Stimulated activated memory B cell treated with anti-CD40 and anti-IgM and Interleukin-4, amounts not matched to agents 10 μg/mL and 1 μg/mL and 100 μg/mL, for 72 hours (primary cell): Measurements from ENCODE around the gene ATXN7L1.

Source experiments
- ATAC-seq: fragments of 150-1000 bp; cut with Tn5 transposase; 2 replicates; pipeline ENCODE4 v1.10.0; 2021
- H3K27ac Mint-ChIP-seq: one replicate; pipeline ENCODE4 v1.8.0; 2022; ENCODE audit warnings: mild to moderate bottlenecking, mixed read lengths
- H3K27me3 Mint-ChIP-seq: one replicate; pipeline ENCODE4 v1.8.0; 2022; ENCODE audit warnings: mixed read lengths
- H3K36me3 Mint-ChIP-seq: one replicate; pipeline ENCODE4 v1.8.0; 2022; ENCODE audit warnings: mixed read lengths
- H3K4me1 Mint-ChIP-seq: one replicate; pipeline ENCODE4 v1.8.0; 2022; ENCODE audit warnings: mixed read lengths
- H3K4me3 Mint-ChIP-seq: one replicate; pipeline ENCODE4 v1.8.0; 2022; ENCODE audit warnings: mild to moderate bottlenecking, moderate library complexity, mixed read lengths
- H3K9me3 Mint-ChIP-seq: one replicate; pipeline ENCODE4 v1.8.0; 2022; ENCODE audit warnings: mixed read lengths

Gene ATXN7L1

GRCh38 chr7:105830405-105831301 lies 45.7 kb downstream of the ATXN7L1 start:
- Mint-ChIP-seq H3K4me3 (no peak overlapping the region), H3K27me3 (no peaks in the 10 kb centered on the region), H3K27ac (no peak overlapping the region), H3K9me3 (no peaks in the 10 kb centered on the region), H3K36me3 (no peaks in the 10 kb centered on the region), H3K4me1 (no peaks in the 10 kb centered on the region)
- no peak for ATAC-seq

GRCh38 chr7:105829681-105830322 lies 46.6 kb downstream of the ATXN7L1 start:
- Mint-ChIP-seq H3K36me3 (no peaks in the 10 kb centered on the region), H3K27ac (no peak overlapping the region), H3K27me3 (peaks cover 3% of the 10 kb centered on the region), H3K4me1 (no peaks in the 10 kb centered on the region), H3K9me3 (no peaks in the 10 kb centered on the region), H3K4me3 (no peak overlapping the region)
- no peak for ATAC-seq

- no peak overlapping the region for H3K4me3 Mint-ChIP-seq
- peaks cover 19% of the 10 kb centered on the region for H3K27me3 Mint-ChIP-seq
- peaks cover 3% of the 10 kb centered on the region for H3K9me3 Mint-ChIP-seq
- no peaks in the 10 kb centered on the region for H3K36me3 Mint-ChIP-seq
- no peak overlapping the region for H3K27ac Mint-ChIP-seq
- no peak for ATAC-seq
- no peaks in the 10 kb centered on the region for H3K4me1 Mint-ChIP-seq
Measured at GRCh38 chr7:105828141-105828540, 48.3 kb downstream of the ATXN7L1 start.

GRCh38 chr7:105827151-105827875 lies 49.1 kb downstream of the ATXN7L1 start:
- Mint-ChIP-seq H3K4me3 (no peak overlapping the region), H3K27me3 (peaks cover 20% of the 10 kb centered on the region), H3K9me3 (peaks cover 3% of the 10 kb centered on the region), H3K4me1 (no peaks in the 10 kb centered on the region), H3K36me3 (no peaks in the 10 kb centered on the region), H3K27ac (no peak overlapping the region)
- ATAC-seq: no peak

- H3K4me1 Mint-ChIP-seq: no peaks in the 10 kb centered on the region
- H3K27me3 Mint-ChIP-seq: peaks cover 20% of the 10 kb centered on the region
- peaks cover 3% of the 10 kb centered on the region for H3K9me3 Mint-ChIP-seq
- H3K36me3 Mint-ChIP-seq: no peaks in the 10 kb centered on the region
- no peak overlapping the region for H3K27ac Mint-ChIP-seq
- no peak overlapping the region for H3K4me3 Mint-ChIP-seq
- ATAC-seq: no peak
Measured at GRCh38 chr7:105826143-105826542, 50.3 kb downstream of the ATXN7L1 start.

- peaks cover 20% of the 10 kb centered on the region for H3K27me3 Mint-ChIP-seq
- no peak overlapping the region for H3K27ac Mint-ChIP-seq
- H3K9me3 Mint-ChIP-seq: peaks cover 3% of the 10 kb centered on the region
- H3K36me3 Mint-ChIP-seq: no peaks in the 10 kb centered on the region
- H3K4me1 Mint-ChIP-seq: no peaks in the 10 kb centered on the region
- no peak for ATAC-seq
- no peak overlapping the region for H3K4me3 Mint-ChIP-seq
Measured at GRCh38 chr7:105825371-105825770, 51.0 kb downstream of the ATXN7L1 start.

GRCh38 chr7:105822806-105823205 lies 53.6 kb downstream of the ATXN7L1 start:
- Mint-ChIP-seq H3K27me3 (peaks cover 20% of the 10 kb centered on the region), H3K36me3 (no peaks in the 10 kb centered on the region), H3K27ac (no peak overlapping the region), H3K9me3 (peaks cover 3% of the 10 kb centered on the region), H3K4me3 (no peak overlapping the region), H3K4me1 (no peaks in the 10 kb centered on the region)
- ATAC-seq: no peak

GRCh38 chr7:105821527-105821926 lies 54.9 kb downstream of the ATXN7L1 start:
- H3K4me1 Mint-ChIP-seq: peaks cover 2% of the 10 kb centered on the region
- ATAC-seq: no peak
- no peaks in the 10 kb centered on the region for H3K36me3 Mint-ChIP-seq

GRCh38 chr7:105820363-105821066 lies 55.9 kb downstream of the ATXN7L1 start:
- H3K9me3 Mint-ChIP-seq: peaks cover 3% of the 10 kb centered on the region
- H3K27ac Mint-ChIP-seq: no peak overlapping the region
- peaks cover 20% of the 10 kb centered on the region for H3K27me3 Mint-ChIP-seq
- H3K36me3 Mint-ChIP-seq: no peaks in the 10 kb centered on the region
- H3K4me1 Mint-ChIP-seq: peaks cover 12% of the 10 kb centered on the region
- H3K4me3 Mint-ChIP-seq: no peak overlapping the region
- no peak for ATAC-seq

More at GRCh38 chr7:105821527-105821926, 54.9 kb downstream of the ATXN7L1 start:
- H3K4me3 Mint-ChIP-seq: no peak overlapping the region
- H3K27ac Mint-ChIP-seq: no peak overlapping the region
- H3K27me3 Mint-ChIP-seq: peaks cover 20% of the 10 kb centered on the region
- H3K9me3 Mint-ChIP-seq: peaks cover 3% of the 10 kb centered on the region

GRCh38 chr7:105819559-105819958 lies 56.8 kb downstream of the ATXN7L1 start:
- no peaks in the 10 kb centered on the region for H3K36me3 Mint-ChIP-seq
- H3K4me1 Mint-ChIP-seq: peaks cover 15% of the 10 kb centered on the region
- peaks cover 3% of the 10 kb centered on the region for H3K9me3 Mint-ChIP-seq
- ATAC-seq: no peak
- no peak overlapping the region for H3K4me3 Mint-ChIP-seq
- peaks cover 15% of the 10 kb centered on the region for H3K27me3 Mint-ChIP-seq
- no peak overlapping the region for H3K27ac Mint-ChIP-seq

GRCh38 chr7:105816954-105817615 lies 59.3 kb downstream of the ATXN7L1 start:
- no peaks in the 10 kb centered on the region for H3K9me3 Mint-ChIP-seq
- H3K27me3 Mint-ChIP-seq: peaks cover 10% of the 10 kb centered on the region
- peaks cover 15% of the 10 kb centered on the region for H3K4me1 Mint-ChIP-seq
- H3K4me3 Mint-ChIP-seq: no peak overlapping the region
- no peak overlapping the region for H3K27ac Mint-ChIP-seq
- no peak for ATAC-seq
- H3K36me3 Mint-ChIP-seq: no peaks in the 10 kb centered on the region

GRCh38 chr7:105816266-105816843 lies 60.0 kb downstream of the ATXN7L1 start:
- Mint-ChIP-seq H3K36me3 (no peaks in the 10 kb centered on the region), H3K4me1 (peaks cover 15% of the 10 kb centered on the region), H3K9me3 (no peaks in the 10 kb centered on the region), H3K27me3 (peaks cover 10% of the 10 kb centered on the region), H3K4me3 (no peak overlapping the region), H3K27ac (peak overlapping the region; percentile 36)
- ATAC-seq: no peak

- Mint-ChIP-seq H3K36me3 (no peaks in the 10 kb centered on the region), H3K4me1 (peaks cover 17% of the 10 kb centered on the region), H3K27me3 (peaks cover 10% of the 10 kb centered on the region), H3K27ac (peak overlapping the region; percentile 36), H3K4me3 (no peak overlapping the region), H3K9me3 (no peaks in the 10 kb centered on the region)
- no peak for ATAC-seq
Measured at GRCh38 chr7:105815576-105815975, 60.8 kb downstream of the ATXN7L1 start.

- peaks cover 10% of the 10 kb centered on the region for H3K27me3 Mint-ChIP-seq
- no peak overlapping the region for H3K27ac Mint-ChIP-seq
- no peak overlapping the region for H3K4me3 Mint-ChIP-seq
- no peaks in the 10 kb centered on the region for H3K36me3 Mint-ChIP-seq
- no peaks in the 10 kb centered on the region for H3K9me3 Mint-ChIP-seq
- H3K4me1 Mint-ChIP-seq: peaks cover 25% of the 10 kb centered on the region
- no peak for ATAC-seq
Measured at GRCh38 chr7:105814481-105814880, 61.9 kb downstream of the ATXN7L1 start.
